IMR-90 (cell line): ENCODE data around the gene EBF4. TPM values are rescaled to one million over a fixed set of nuclear protein-coding genes. Genes with fewer than 3 reads are reported as not detected.

ENCODE experiments used
- ATAC-seq: fragments of 200-7000 bp; cut with Tn5 transposase; 2 replicates; pipeline ENCODE4 v1.9.1; 2020; ENCODE audit warnings: low read depth, mild to moderate bottlenecking, moderate library complexity
- BruUV-seq: library from RNA; stranded (reverse); fragments of 400-500 nt; replicated peaks from 2 replicates; lab custom pipeline; 2021; lab: Mats Ljungman, UMichigan
- CTCF ChIA-PET: fragments of 300-600 bp; formaldehyde crosslinking; extraction: SDS; loops from one replicate; lab custom pipeline; 2021; ENCODE audit warnings: antibody characterized with exemption; lab: Yijun Ruan, JAX
- POLR2A ChIA-PET: fragments of 300-600 bp; sonication (Branson Sonifier 250); formaldehyde crosslinking; loops from one replicate; lab custom pipeline; 2022; ENCODE audit warnings: antibody characterized with exemption; ENCODE audit not compliant: unreplicated experiment; lab: Charles Lee
- DNase-seq: peaks from one replicate; pipeline ENCODE4 v3.0.0; 2013
- H2AFZ ChIP-seq: replicated peaks from 2 replicates; pipeline ENCODE3; 2013; ENCODE audit warnings: low read length, mild to moderate bottlenecking; ENCODE audit not compliant: poor library complexity
- H2AK5ac ChIP-seq: 2 replicates; pipeline ENCODE4 v1.6.1; 2013; ENCODE audit warnings: low read depth, low read length, inconsistent platforms
- H2AK9ac ChIP-seq: replicated peaks from 2 replicates; pipeline ENCODE3; 2013; ENCODE audit warnings: mild to moderate bottlenecking, low read depth, low read length, moderate library complexity; ENCODE audit not compliant: poor library complexity
- H2BK120ac ChIP-seq: 2 replicates; pipeline ENCODE4 v1.6.1; 2013; ENCODE audit warnings: low read depth, low read length, inconsistent platforms
- H2BK15ac ChIP-seq: 3 replicates; pipeline ENCODE4 v1.6.1; 2013; ENCODE audit warnings: low read depth, low read length, inconsistent platforms
- H2BK20ac ChIP-seq: 2 replicates; pipeline ENCODE4 v1.6.1; 2013; ENCODE audit warnings: low read depth, mild to moderate bottlenecking, inconsistent platforms, low read length, moderate library complexity
- H2BK5ac ChIP-seq: 2 replicates; pipeline ENCODE4 v1.6.1; 2013; ENCODE audit warnings: mild to moderate bottlenecking, low read depth, low read length, inconsistent platforms; ENCODE audit not compliant: poor library complexity, severe bottlenecking
- H3K14ac ChIP-seq: replicated peaks from 2 replicates; pipeline ENCODE4 v1.6.1; 2013; ENCODE audit warnings: low read depth, low read length, inconsistent platforms
- H3K18ac ChIP-seq: 2 replicates; pipeline ENCODE4 v1.6.1; 2013; ENCODE audit warnings: low read depth, low read length, control low read depth
- H3K23ac ChIP-seq: 2 replicates; pipeline ENCODE4 v1.6.1; 2013; ENCODE audit warnings: low read depth, low read length, inconsistent platforms
- H3K27ac ChIP-seq: 2 replicates; pipeline ENCODE4 v1.5.1; 2013; ENCODE audit warnings: mild to moderate bottlenecking, control low read depth, low read length; ENCODE audit not compliant: insufficient read depth
- H3K27me3 ChIP-seq: 2 replicates; pipeline ENCODE4 v1.6.1; 2013; ENCODE audit warnings: low read length; ENCODE audit not compliant: control insufficient read depth, insufficient read depth
- H3K36me3 ChIP-seq: 2 replicates; pipeline ENCODE4 v1.6.1; 2013; ENCODE audit warnings: low read length, mixed read lengths; ENCODE audit not compliant: control insufficient read depth, insufficient read depth
- H3K4ac ChIP-seq: 2 replicates; pipeline ENCODE4 v1.6.1; 2013; ENCODE audit warnings: low read depth, low read length, inconsistent platforms
- H3K4me1 ChIP-seq: 2 replicates; pipeline ENCODE4 v1.6.1; 2013; ENCODE audit warnings: low read length, mixed read lengths; ENCODE audit not compliant: control insufficient read depth, insufficient read depth
- H3K4me2 ChIP-seq: 2 replicates; pipeline ENCODE4 v1.6.1; 2013; ENCODE audit warnings: low read depth, mild to moderate bottlenecking, control low read depth, low read length, moderate library complexity
- H3K4me3 ChIP-seq: 2 replicates; pipeline ENCODE4 v1.5.1; 2013; ENCODE audit warnings: low read depth, mild to moderate bottlenecking, control low read depth, low read length, moderate library complexity; ENCODE audit not compliant: insufficient read depth
- H3K56ac ChIP-seq: 2 replicates; pipeline ENCODE4 v1.6.1; 2013; ENCODE audit warnings: low read length, inconsistent platforms; ENCODE audit not compliant: insufficient read depth; ENCODE audit errors: extremely low read depth
- H3K79me1 ChIP-seq, 2 experiments: 2 replicates each; pipeline ENCODE4 v1.6.1; 2013; ENCODE audit warnings: low read length in 2 of 2, inconsistent platforms in 1 of 2, low read depth in 1 of 2
- H3K9ac ChIP-seq: 2 replicates; pipeline ENCODE4 v1.6.1; 2013; ENCODE audit warnings: low read depth, low read length, control low read depth
- H3K9me1 ChIP-seq: 2 replicates; pipeline ENCODE4 v1.6.1; 2013; ENCODE audit warnings: low read length, inconsistent platforms; ENCODE audit not compliant: insufficient read depth
- H3K9me3 ChIP-seq: 2 replicates; pipeline ENCODE4 v1.6.1; 2013; ENCODE audit warnings: low read length; ENCODE audit not compliant: control insufficient read depth, insufficient read depth
- H4K20me1 ChIP-seq: 2 replicates; pipeline ENCODE4 v1.6.1; 2013; ENCODE audit warnings: low read length, inconsistent platforms; ENCODE audit not compliant: insufficient read depth
- H4K5ac ChIP-seq: 2 replicates; pipeline ENCODE4 v1.6.1; 2013; ENCODE audit warnings: mild to moderate bottlenecking, low read depth, low read length, control low read depth
- H4K8ac ChIP-seq, 2 experiments: 2 replicates each; pipeline ENCODE4 v1.6.1; 2013; ENCODE audit warnings: low read depth in 2 of 2, low read length in 2 of 2, control low read depth in 1 of 2, inconsistent platforms in 1 of 2
- H4K91ac ChIP-seq: 2 replicates; pipeline ENCODE4 v1.6.1; 2013; ENCODE audit warnings: low read depth, low read length, inconsistent platforms; ENCODE audit not compliant: insufficient read depth
- BHLHE40 ChIP-seq: fragments of 150-350 bp; IDR thresholded peaks from 2 replicates; pipeline ENCODE4 v1.6.1; 2016; ENCODE audit warnings: mild to moderate bottlenecking, low read depth, low read length
- CEBPB ChIP-seq: IDR thresholded peaks from 2 replicates; pipeline ENCODE4 v1.6.1; 2012; ENCODE audit warnings: low read depth, low read length, improper control_type of control experiment
- ELK1 ChIP-seq: fragments of 150-350 bp; IDR thresholded peaks from 2 replicates; pipeline ENCODE4 v1.6.1; 2016; ENCODE audit warnings: low read depth, mild to moderate bottlenecking, low read length, moderate library complexity, borderline replicate concordance
- FOS ChIP-seq: fragments of 150-350 bp; IDR thresholded peaks from 2 replicates; pipeline ENCODE4 v1.6.1; 2016; ENCODE audit warnings: low read depth, low read length
- MAFK ChIP-seq: IDR thresholded peaks from 2 replicates; pipeline ENCODE4 v1.6.1; 2012; ENCODE audit warnings: low read depth, low read length, improper control_type of control experiment
- MAZ ChIP-seq: IDR thresholded peaks from 2 replicates; pipeline ENCODE4 v1.6.1; 2012; ENCODE audit warnings: low read depth, mild to moderate bottlenecking, low read length, improper control_type of control experiment, moderate library complexity, borderline replicate concordance
- MXI1 ChIP-seq: IDR thresholded peaks from 2 replicates; pipeline ENCODE4 v1.6.1; 2012; ENCODE audit warnings: low read depth, mild to moderate bottlenecking, low read length, moderate library complexity, borderline replicate concordance
- POLR2A ChIP-seq: IDR thresholded peaks from 2 replicates; pipeline ENCODE4 v1.6.1; 2012; ENCODE audit warnings: mild to moderate bottlenecking, low read depth, low read length
- RAD21 ChIP-seq: IDR thresholded peaks from 2 replicates; pipeline ENCODE4 v1.6.1; 2012; ENCODE audit warnings: low read length, improper control_type of control experiment
- RCOR1 ChIP-seq: IDR thresholded peaks from 2 replicates; pipeline ENCODE4 v1.6.1; 2012; ENCODE audit warnings: mild to moderate bottlenecking, low read length, improper control_type of control experiment; ENCODE audit not compliant: insufficient replicate concordance
- RFX5 ChIP-seq: IDR thresholded peaks from 2 replicates; pipeline ENCODE4 v1.8.0; 2012; ENCODE audit warnings: low read depth, mild to moderate bottlenecking, low read length, moderate library complexity
- SMC3 ChIP-seq: fragments of 150-350 bp; IDR thresholded peaks from 2 replicates; pipeline ENCODE4 v1.6.1; 2016; ENCODE audit warnings: low read depth, mild to moderate bottlenecking, antibody characterized with exemption, low read length, moderate library complexity
- WGBS, 2 experiments: methylation state at CpG; one replicate each; pipeline versions ENCODE4 v1.1.5 to v1.1.7; 2013; ENCODE audit warnings: missing lambda C conversion rate in 2 of 2; ENCODE audit not compliant: insufficient read length in 1 of 2; ENCODE audit errors: extremely low coverage in 2 of 2; 5-methylcytosine and 5-hydroxymethylcytosine counted together
- dilution Hi-C: fragments of 300-500 bp; cut with HindIII; formaldehyde crosslinking; loops from one replicate; pipeline ENCODE4 v1.14.3; 2018; ENCODE audit warnings: low sequenced_read_pairs; ENCODE audit not compliant: unreplicated experiment
- in situ Hi-C: fragments of 300-500 bp; cut with MboI; formaldehyde crosslinking; loops from 3 replicates; pipeline ENCODE4 v1.14.3; 2019; ENCODE audit warnings: low sequenced_read_pairs, inconsistent platforms, mixed read lengths
- intact Hi-C: fragments of 100-400 bp; cut with micrococcal nuclease; formaldehyde crosslinking; loops from 2 replicates; pipeline ENCODE4 v1.10.0; 2022
- polyA plus RNA-seq, 3 experiments: library from polyadenylated mRNA; depleted of rRNA; stranded (reverse); fragments of >200 nt; gene quantifications; 2 replicates each; pipeline ENCODE4 v1.2.3, GENCODE V29; 2012; ENCODE audit warnings: low replicate concordance in 1 of 3
- total RNA-seq: library from RNA; depleted of rRNA; stranded (reverse); fragments of >200 nt; gene quantifications from 2 replicates; pipeline ENCODE4 v1.2.3, GENCODE V29; 2012

EBF4 gene
- total and polyA plus RNA-seq, 2 of the 4 experiments (the other 2 are of a cell fraction): 0.18 to 1.1 TPM

- no peak overlapping the region for H2BK5ac ChIP-seq
- dilution Hi-C loops (no loop called here), in situ Hi-C loops (no loop called here), intact Hi-C loops (loop anchor here (2.0 kb wide), 1 partner anchor 46 kb away; no protein-coding TSS in a partner anchor)
- H3K23ac ChIP-seq: no peak overlapping the region
- H4K91ac ChIP-seq: no peak overlapping the region
- BruUV-seq: no TSS peak
- ChIA-PET POLR2A (no interaction called here), CTCF (interaction anchor here (0.6 kb wide), 1 partner anchor 160 kb away, joined by 3 read pairs; no protein-coding TSS in a partner anchor)
- no peak overlapping the region for H3K4me3 ChIP-seq
- no peaks in the 10 kb centered on the region; the same call in 1 of the 2 replicates for H3K9me1 ChIP-seq
- no peaks in the 10 kb centered on the region for H3K79me1 ChIP-seq
- H3K18ac ChIP-seq: no peak overlapping the region
- no peak overlapping the region for H2AK5ac ChIP-seq
- no peak overlapping the region for H4K8ac ChIP-seq
- no peak overlapping the region for H3K9ac ChIP-seq
- no peaks in the 10 kb centered on the region for H3K9me3 ChIP-seq
- TF ChIP-seq MAFK (no peak), RCOR1 (no peak), ELK1 (no peak), CEBPB (no peak), FOS (no peak), RFX5 (no peak), SMC3 (no peak), POLR2A (no peak), MAZ (no peak), RAD21 (no peak), BHLHE40 (no peak), MXI1 (no peak)
- no peak overlapping the region for H2BK15ac ChIP-seq
- no peak overlapping the region for H2AK9ac ChIP-seq
- H4K5ac ChIP-seq: no peak overlapping the region
- H3K27ac ChIP-seq: no peak overlapping the region
- no peak overlapping the region for H3K56ac ChIP-seq
- no peak overlapping the region for H2AFZ ChIP-seq
- no peak overlapping the region for H2BK120ac ChIP-seq
- H4K20me1 ChIP-seq: no peaks in the 10 kb centered on the region; the same call in 1 of the 2 replicates
- ATAC-seq (no peak), DNase-seq (no peak)
- no peak overlapping the region for H3K4me2 ChIP-seq
- no peaks in the 10 kb centered on the region for H3K4me1 ChIP-seq
- H3K36me3 ChIP-seq: no peaks in the 10 kb centered on the region
- WGBS, 2 experiments: 0% methylated on average over 1 of the region's 13 CpGs; no CpG with 5 or more reads in 1 of the 2 experiments
- H3K4ac ChIP-seq: no peak overlapping the region
- no peak overlapping the region for H2BK20ac ChIP-seq
- peaks cover 64% of the 10 kb centered on the region for H3K27me3 ChIP-seq
- H3K14ac ChIP-seq: no peak overlapping the region
These were observed 1.9 kb downstream of the EBF4 start for GRCh38 chr20:2694519-2694918.
